K562 (cell line): ENCODE data around the gene SERHL2. TPM values are rescaled to one million over a fixed set of nuclear protein-coding genes. Genes with fewer than 3 reads are reported as not detected.

Source experiments
- BRD9 ChIP-seq: fragments of 450-650 bp; IDR thresholded peaks from 2 replicates; pipeline ENCODE4 v1.6.1; 2018; ENCODE audit warnings: low read depth; ENCODE audit not compliant: partially characterized antibody
- CBX5 ChIP-seq: IDR thresholded peaks from 2 replicates; pipeline ENCODE4 v1.6.1; 2014; ENCODE audit warnings: low read depth, borderline replicate concordance
- CCNT2 ChIP-seq: IDR thresholded peaks from 2 replicates; pipeline ENCODE4 v1.6.1; 2011; ENCODE audit warnings: borderline replicate concordance, low read depth, mild to moderate bottlenecking, moderate library complexity, mixed read lengths, low read length; ENCODE audit not compliant: insufficient read length; ENCODE audit errors: extremely low read depth
- ESRRB ChIP-seq: fragments of 250-450 bp; sonication (Bioruptor Pico); IDR thresholded peaks from 2 replicates; pipeline ENCODE4 v1.5.0; 2020; ENCODE audit warnings: mild to moderate bottlenecking, moderate library complexity, borderline replicate concordance
- EWSR1 ChIP-seq: fragments of 450-650 bp; IDR thresholded peaks from 2 replicates; pipeline ENCODE4 v1.6.1; 2018; ENCODE audit warnings: borderline replicate concordance, mild to moderate bottlenecking, low read depth, moderate library complexity; ENCODE audit not compliant: partially characterized antibody
- FOXK1 ChIP-seq: sonication (generic); formaldehyde crosslinking; IDR thresholded peaks from 2 replicates; pipeline ENCODE4 v1.8.0; 2022; ENCODE audit warnings: missing genetic modification reagents, mild to moderate bottlenecking, borderline replicate concordance
- IRF2 ChIP-seq: sonication (generic); formaldehyde crosslinking; IDR thresholded peaks from 2 replicates; pipeline ENCODE4 v1.8.1; 2022; ENCODE audit warnings: mild to moderate bottlenecking, missing genetic modification reagents
- MYNN ChIP-seq, 2 experiments: sonication (generic); formaldehyde crosslinking in 1 of 2; IDR thresholded peaks; 2 replicates each; pipeline versions ENCODE4 v1.5.0 to v1.6.1; 2016 to 2020; ENCODE audit warnings: antibody characterized with exemption in 1 of 2, missing genetic modification reagents in 1 of 2
- NCOR1 ChIP-seq: fragments of 450-650 bp; IDR thresholded peaks from 2 replicates; pipeline ENCODE4 v1.6.1; 2016; ENCODE audit warnings: mild to moderate bottlenecking, moderate library complexity
- NFXL1 ChIP-seq: fragments of 450-650 bp; formaldehyde crosslinking; IDR thresholded peaks from 2 replicates; pipeline ENCODE4 v1.4.0; 2021; ENCODE audit warnings: mild to moderate bottlenecking
- RBM15 ChIP-seq: fragments of 200-400 bp; formaldehyde crosslinking; IDR thresholded peaks from 2 replicates; pipeline ENCODE4 v1.6.1; 2018; ENCODE audit warnings: mild to moderate bottlenecking, low read length, moderate library complexity; ENCODE audit not compliant: insufficient read depth
- RFX1 ChIP-seq: fragments of 450-650 bp; IDR thresholded peaks from 2 replicates; pipeline ENCODE4 v1.6.1; 2016; ENCODE audit warnings: mild to moderate bottlenecking, moderate library complexity
- SIX5 ChIP-seq, 2 experiments: IDR thresholded peaks; 2 replicates each; pipeline ENCODE4 v1.6.1; 2011; ENCODE audit warnings: low read length in 2 of 2, borderline replicate concordance in 1 of 2, low read depth in 1 of 2, mild to moderate bottlenecking in 1 of 2, moderate library complexity in 1 of 2; ENCODE audit not compliant: insufficient read depth in 1 of 2
- SMC3 ChIP-seq: conservative IDR thresholded peaks from 2 replicates; pipeline ENCODE4 v1.6.1; 2011; ENCODE audit warnings: low read depth, low read length, improper control_type of control experiment; ENCODE audit not compliant: insufficient read depth
- SOX6 ChIP-seq: fragments of 450-650 bp; IDR thresholded peaks from 2 replicates; pipeline ENCODE4 v1.6.1; 2014; ENCODE audit warnings: mild to moderate bottlenecking
- TEAD1 ChIP-seq, 2 experiments: fragments of 450-650 bp in 1 of 2; sonication (generic) in 1 of 2; formaldehyde crosslinking; IDR thresholded peaks; 2 replicates each; pipeline versions ENCODE4 v1.4.0 to v1.8.0; 2020 to 2022; ENCODE audit warnings: mild to moderate bottlenecking in 2 of 2, missing genetic modification reagents in 1 of 2
- TEAD4 ChIP-seq, 2 experiments: sonication (generic) in 1 of 2; formaldehyde crosslinking in 1 of 2; IDR thresholded peaks; 2 replicates each; pipeline versions ENCODE4 v1.6.1 to v1.8.0; 2012 to 2022; ENCODE audit warnings: borderline replicate concordance in 1 of 2, inconsistent platforms in 1 of 2, low read length in 1 of 2, mild to moderate bottlenecking in 1 of 2, missing genetic modification reagents in 1 of 2
- ZFP36 ChIP-seq: fragments of 150-350 bp; IDR thresholded peaks from 2 replicates; pipeline ENCODE4 v1.6.1; 2018; ENCODE audit warnings: low read length, low read depth; ENCODE audit not compliant: partially characterized antibody
- ZNF324 ChIP-seq: fragments of 250-450 bp; sonication (Bioruptor Pico); IDR thresholded peaks from 2 replicates; pipeline ENCODE4 v1.4.0; 2020; ENCODE audit warnings: mild to moderate bottlenecking
- ZNF507 ChIP-seq: conservative IDR thresholded peaks from 2 replicates; pipeline ENCODE4 v1.6.1; 2017; ENCODE audit warnings: missing genetic modification characterization, missing compliant biosample characterization
- polyA plus RNA-seq, 8 experiments: library from polyadenylated mRNA; depleted of rRNA in 4 of 8; stranded (reverse) in 5 of 8; unstranded in 3 of 8; fragments of >200 nt; fragmentation: Nextera tagmentation in 2 of 8; fragmentation: Illumina TruSeq in 1 of 8; extraction: Ambion mirVana in 2 of 8; extraction: Trizol in 1 of 8; gene quantifications; 2 replicates each; pipeline versions ENCODE4 v1.2.1 to v1.2.3, GENCODE V29; 2011 to 2014; ENCODE audit warnings: inconsistent platforms in 1 of 8, missing spikeins in 1 of 8
- total RNA-seq, 7 experiments: library from RNA; depleted of rRNA in 6 of 7; stranded (reverse); fragments of >200 nt in 6 of 7; fragmentation: Illumina TruSeq in 2 of 7; extraction: Trizol in 2 of 7; gene quantifications; 2 replicates each; pipeline versions ENCODE4 v1.2.1 to v1.2.3, GENCODE V29; 2011 to 2021; ENCODE audit warnings: low replicate concordance in 1 of 7
- TF ChIP-seq, protein P1 (sequence below), 2 experiments: fragments of 450-650 bp in 1 of 2; IDR thresholded peaks; 2 replicates each; pipeline ENCODE4 v1.6.1; 2011 to 2017; ENCODE audit warnings: low read depth in 2 of 2, antibody characterized with exemption in 1 of 2, borderline replicate concordance in 1 of 2, low read length in 1 of 2, mild to moderate bottlenecking in 1 of 2, mixed read lengths in 1 of 2; ENCODE audit not compliant: control insufficient read depth in 1 of 2
- TF ChIP-seq, protein P2 (sequence below): fragments of 450-650 bp; formaldehyde crosslinking; IDR thresholded peaks from 2 replicates; pipeline ENCODE4 v1.4.0; 2022; ENCODE audit warnings: missing genetic modification characterization

SERHL2 gene
- total and polyA plus RNA-seq, 9 of the 15 experiments (the other 6 are each of a cell fraction or from before 2014, with no cell fraction given) = 19.9 to 62.6 (median 25.2) TPM

DNA sequence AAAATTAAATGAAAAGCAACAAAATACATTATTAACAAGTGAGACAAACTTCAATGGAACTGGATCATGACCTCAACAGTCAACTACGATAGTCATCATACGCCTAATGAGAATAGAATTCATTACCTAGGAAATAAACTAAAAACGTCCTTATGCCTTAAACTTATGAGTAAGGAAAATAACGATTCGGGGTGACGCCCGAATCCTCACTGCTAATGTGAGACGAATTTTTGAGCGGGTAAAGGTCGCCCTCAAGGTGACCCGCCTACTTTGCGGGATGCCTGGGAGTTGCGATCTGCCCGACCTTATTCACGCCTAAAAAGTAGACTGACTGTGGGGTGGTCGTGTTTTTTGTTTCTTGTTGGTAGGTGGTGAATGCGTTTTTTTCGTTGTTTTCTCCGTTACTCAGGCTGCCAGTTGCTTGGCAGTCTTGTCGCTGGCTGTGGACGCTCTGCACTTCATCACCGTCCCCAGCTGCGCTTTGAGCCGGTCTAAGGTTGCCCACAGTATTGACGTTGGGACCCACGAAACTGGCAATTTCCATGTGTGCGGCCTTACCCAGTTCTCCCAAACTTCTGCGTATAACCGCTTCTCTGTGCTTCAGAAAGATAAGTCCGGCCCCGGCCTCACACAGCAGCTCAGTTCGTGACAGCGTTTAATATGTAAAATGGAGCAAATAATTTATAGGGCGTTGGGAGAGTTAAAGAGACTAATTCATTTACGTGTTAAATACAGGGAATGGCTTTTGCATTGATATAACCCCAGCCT, 61.5 kb downstream of the SERHL2 start (continued):
- TF ChIP-seq, protein P1, sequence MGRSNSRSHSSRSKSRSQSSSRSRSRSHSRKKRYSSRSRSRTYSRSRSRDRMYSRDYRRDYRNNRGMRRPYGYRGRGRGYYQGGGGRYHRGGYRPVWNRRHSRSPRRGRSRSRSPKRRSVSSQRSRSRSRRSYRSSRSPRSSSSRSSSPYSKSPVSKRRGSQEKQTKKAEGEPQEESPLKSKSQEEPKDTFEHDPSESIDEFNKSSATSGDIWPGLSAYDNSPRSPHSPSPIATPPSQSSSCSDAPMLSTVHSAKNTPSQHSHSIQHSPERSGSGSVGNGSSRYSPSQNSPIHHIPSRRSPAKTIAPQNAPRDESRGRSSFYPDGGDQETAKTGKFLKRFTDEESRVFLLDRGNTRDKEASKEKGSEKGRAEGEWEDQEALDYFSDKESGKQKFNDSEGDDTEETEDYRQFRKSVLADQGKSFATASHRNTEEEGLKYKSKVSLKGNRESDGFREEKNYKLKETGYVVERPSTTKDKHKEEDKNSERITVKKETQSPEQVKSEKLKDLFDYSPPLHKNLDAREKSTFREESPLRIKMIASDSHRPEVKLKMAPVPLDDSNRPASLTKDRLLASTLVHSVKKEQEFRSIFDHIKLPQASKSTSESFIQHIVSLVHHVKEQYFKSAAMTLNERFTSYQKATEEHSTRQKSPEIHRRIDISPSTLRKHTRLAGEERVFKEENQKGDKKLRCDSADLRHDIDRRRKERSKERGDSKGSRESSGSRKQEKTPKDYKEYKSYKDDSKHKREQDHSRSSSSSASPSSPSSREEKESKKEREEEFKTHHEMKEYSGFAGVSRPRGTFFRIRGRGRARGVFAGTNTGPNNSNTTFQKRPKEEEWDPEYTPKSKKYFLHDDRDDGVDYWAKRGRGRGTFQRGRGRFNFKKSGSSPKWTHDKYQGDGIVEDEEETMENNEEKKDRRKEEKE (IDR thresholded peaks at IDR 0.05; ENCODE audit: borderline replicate concordance in 1 of 2, control insufficient read depth in 1 of 2, low read depth in 2 of 2, low read length in 1 of 2) = peak; percentile 63 to 100; a peak in 2 of 4 replicates
- TF ChIP-seq RFX1 (peak; percentile 57), ZNF324 (CRISPR knock-in tag) (peak; percentile 37; the same call in 1 of the 2 replicates), CBX5 (0 out of 2 replicates have a peak, but pooled peaks have one; percentile 10), SOX6 (peak; percentile 86), ZFP36 (peak; percentile 35), IRF2 (no peak), TEAD4 (IDR thresholded peaks at IDR 0.05; ENCODE audit: low read length) (peak; percentile 91), TEAD4 (CRISPR knock-in tag; IDR thresholded peaks at IDR 0.05; ENCODE audit: borderline replicate concordance) (no peak), RBM15 (no peak), NCOR1 (peak; percentile 95), ESRRB (CRISPR knock-in tag) (peak; percentile 93; the same call in 1 of the 2 replicates), EWSR1 (peak; percentile 97), FOXK1 (peak; percentile 99), SIX5 (IDR thresholded peaks at IDR 0.05; ENCODE audit: borderline replicate concordance in 1 of 2, insufficient read depth in 1 of 2, low read depth in 1 of 2, low read length in 2 of 2) (peak in 1 of 2 experiments; percentile 44; a peak in 2 of 4 replicates), MYNN (IDR thresholded peaks at IDR 0.05) (peak; percentile 89; the same call in 1 of the 2 replicates), MYNN (CRISPR knock-in tag; IDR thresholded peaks at IDR 0.05) (no peak), ZNF507 (tag) (no peak), SMC3 (no peak), CCNT2 (peak; percentile 40), TEAD1 (CRISPR knock-in tag; IDR thresholded peaks at IDR 0.05) (peak; percentile 72 to 82; a peak in 3 of 4 replicates), BRD9 (no peak), NFXL1 (CRISPR knock-in tag) (peak; percentile 84; the same call in 1 of the 2 replicates)
- TF ChIP-seq, protein P2, sequence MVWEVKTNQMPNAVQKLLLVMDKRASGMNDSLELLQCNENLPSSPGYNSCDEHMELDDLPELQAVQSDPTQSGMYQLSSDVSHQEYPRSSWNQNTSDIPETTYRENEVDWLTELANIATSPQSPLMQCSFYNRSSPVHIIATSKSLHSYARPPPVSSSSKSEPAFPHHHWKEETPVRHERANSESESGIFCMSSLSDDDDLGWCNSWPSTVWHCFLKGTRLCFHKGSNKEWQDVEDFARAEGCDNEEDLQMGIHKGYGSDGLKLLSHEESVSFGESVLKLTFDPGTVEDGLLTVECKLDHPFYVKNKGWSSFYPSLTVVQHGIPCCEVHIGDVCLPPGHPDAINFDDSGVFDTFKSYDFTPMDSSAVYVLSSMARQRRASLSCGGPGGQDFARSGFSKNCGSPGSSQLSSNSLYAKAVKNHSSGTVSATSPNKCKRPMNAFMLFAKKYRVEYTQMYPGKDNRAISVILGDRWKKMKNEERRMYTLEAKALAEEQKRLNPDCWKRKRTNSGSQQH = peak; percentile 100
